ENCODE results near the gene ZIC1. TPM values are rescaled to one million over a fixed set of nuclear protein-coding genes. Genes with fewer than 3 reads are reported as not detected.

The ZIC1 gene
- total and polyA plus RNA-seq, 2 of the 13 experiments (the other 11 are each of a cell fraction or from before 2014, with no cell fraction given) = not detected

DNA sequence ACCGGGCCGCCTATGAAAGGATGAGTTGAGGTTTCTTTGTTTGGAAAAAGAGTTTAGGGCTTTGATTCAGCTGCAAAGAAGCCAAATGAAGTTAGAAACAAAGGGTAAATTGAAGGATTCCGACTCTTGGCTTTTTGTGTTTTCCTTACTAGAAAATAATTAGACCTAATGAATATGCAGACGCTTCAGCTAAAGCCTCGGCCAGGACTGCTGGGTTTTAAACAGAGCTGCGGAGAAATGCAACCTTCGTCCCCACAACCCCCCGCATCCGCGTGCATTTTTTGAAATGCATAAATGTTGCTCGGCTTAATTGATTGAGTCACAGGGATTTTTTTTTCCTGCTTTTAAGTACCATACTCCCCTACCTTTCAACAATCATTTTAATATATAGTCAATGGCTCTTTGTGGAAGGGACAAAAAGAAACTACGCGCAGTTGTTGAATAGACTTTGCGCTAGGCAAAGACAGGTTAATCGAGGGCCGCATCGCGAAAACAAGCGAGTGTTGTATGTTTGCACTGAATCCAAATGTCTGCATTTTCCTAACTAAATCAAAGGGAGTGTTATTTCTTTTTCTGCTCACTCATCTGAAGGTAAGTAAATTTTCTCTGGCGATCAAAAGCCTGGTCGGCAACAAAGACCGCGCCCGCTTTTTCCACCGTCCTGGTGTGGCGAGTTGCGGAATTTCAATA, 1.5 kb upstream of the ZIC1 start:
- no TSS peak for BruUV-seq (replicated peaks)
- Histone ChIP-seq H3K27me3 (ENCODE audit: control insufficient read depth in 1 of 2, insufficient read depth in 2 of 2, low read length in 2 of 2) (peaks cover 2 to 49% of the 10 kb centered on the region in 2 experiments), H3K79me2 (ENCODE audit: insufficient read depth, low read length) (no peaks in the 10 kb centered on the region), H3K4me3 (replicated peaks in 1 of 3; ENCODE audit: insufficient read depth in 1 of 3, low read depth in 2 of 3, low read length in 3 of 3) (no peak overlapping the region), H3K9ac (ENCODE audit: insufficient read depth, low read depth, low read length) (no peak overlapping the region), H3K36me3 (replicated peaks in 1 of 2; ENCODE audit: control insufficient read depth in 1 of 2, insufficient read depth in 2 of 2, low read length in 2 of 2) (no peaks in the 10 kb centered on the region), H3K4me2 (ENCODE audit: low read depth, low read length) (no peak overlapping the region), H3K9me3 (ENCODE audit: low read length) (no peaks in the 10 kb centered on the region), H2AFZ (ENCODE audit: low read length) (no peak overlapping the region), H3K4me1 (ENCODE audit: insufficient read depth, low read length) (no peaks in the 10 kb centered on the region), H4K20me1 (ENCODE audit: insufficient read depth, low read length) (no peaks in the 10 kb centered on the region), H3K27ac (ENCODE audit: extremely low read length, insufficient read depth, low read length) (no peak overlapping the region)
- TF ChIP-seq ZNF766 (CRISPR knock-in tag; IDR thresholded peaks at IDR 0.05; ENCODE audit: borderline replicate concordance) (no peak), SOX13 (IDR thresholded peaks at IDR 0.05) (no peak), SOX13 (CRISPR knock-in tag; conservative IDR thresholded peaks at IDR 0.05 in 1 of 2, IDR thresholded peaks at IDR 0.05 in 1 of 2) (no peak), ZNF382 (CRISPR knock-in tag; IDR thresholded peaks at IDR 0.05; ENCODE audit: borderline replicate concordance) (no peak)
- TF ChIP-seq, protein P1, sequence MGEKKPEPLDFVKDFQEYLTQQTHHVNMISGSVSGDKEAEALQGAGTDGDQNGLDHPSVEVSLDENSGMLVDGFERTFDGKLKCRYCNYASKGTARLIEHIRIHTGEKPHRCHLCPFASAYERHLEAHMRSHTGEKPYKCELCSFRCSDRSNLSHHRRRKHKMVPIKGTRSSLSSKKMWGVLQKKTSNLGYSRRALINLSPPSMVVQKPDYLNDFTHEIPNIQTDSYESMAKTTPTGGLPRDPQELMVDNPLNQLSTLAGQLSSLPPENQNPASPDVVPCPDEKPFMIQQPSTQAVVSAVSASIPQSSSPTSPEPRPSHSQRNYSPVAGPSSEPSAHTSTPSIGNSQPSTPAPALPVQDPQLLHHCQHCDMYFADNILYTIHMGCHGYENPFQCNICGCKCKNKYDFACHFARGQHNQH (CRISPR knock-in tag; IDR thresholded peaks at IDR 0.05) = no peak
- FAIRE-seq (no peak), ATAC-seq (no peak), DNase-seq (ENCODE audit: low spot score) (no peak)
- intact Hi-C loops (cut with micrococcal nuclease; ENCODE audit: unreplicated experiment) = no loop called here
- CTCF ChIA-PET (ENCODE audit: low intra/inter-chr PET ratio, low total read pairs) = no interaction called here
- 66% methylated on average over 27 of the region's 27 CpGs for WGBS (ENCODE audit: low lambda C conversion rate)
- POLR2A ChIA-PET = no interaction called here
- in situ Hi-C loops (cut with HindIII; ENCODE audit: extremely low pct_ligation_motif_present, low pct_unique_long_range_greater_than_20kb) = no loop called here
